ES-I3 (cell line): ENCODE data around the gene RTL1.

Experiments
- H3K36me3 ChIP-seq: 2 replicates; pipeline ENCODE4 v1.6.1; 2013; ENCODE audit warnings: mild to moderate bottlenecking, low read length, control low read depth, moderate library complexity; ENCODE audit not compliant: insufficient read depth
- H3K4me1 ChIP-seq: 2 replicates; pipeline ENCODE4 v1.6.1; 2013; ENCODE audit warnings: mild to moderate bottlenecking, control low read depth, low read length; ENCODE audit not compliant: insufficient read depth
- H3K9ac ChIP-seq: 2 replicates; pipeline ENCODE4 v1.6.1; 2013; ENCODE audit warnings: low read depth, mild to moderate bottlenecking, low read length, moderate library complexity
- H3K9me3 ChIP-seq: 2 replicates; pipeline ENCODE4 v1.6.1; 2013; ENCODE audit warnings: mild to moderate bottlenecking, low read length, moderate library complexity; ENCODE audit not compliant: control insufficient read depth, insufficient read depth

The RTL1 gene

GRCh38 chr14:100881211-100882025, 22.1 kb downstream of the RTL1 start:
- no peak overlapping the region for H3K9ac ChIP-seq
- H3K36me3 ChIP-seq = no peaks in the 10 kb centered on the region

GRCh38 chr14:100880271-100881101, 23.0 kb downstream of the RTL1 start:
- no peak overlapping the region for H3K9ac ChIP-seq
- H3K36me3 ChIP-seq = no peaks in the 10 kb centered on the region
- no peaks in the 10 kb centered on the region for H3K4me1 ChIP-seq
- H3K9me3 ChIP-seq = no peaks in the 10 kb centered on the region

More at GRCh38 chr14:100881211-100882025, 22.1 kb downstream of the RTL1 start:
- Histone ChIP-seq H3K9me3 (no peaks in the 10 kb centered on the region), H3K4me1 (no peaks in the 10 kb centered on the region)

- no peaks in the 10 kb centered on the region for H3K36me3 ChIP-seq
- no peak overlapping the region for H3K9ac ChIP-seq
- no peaks in the 10 kb centered on the region for H3K9me3 ChIP-seq
- H3K4me1 ChIP-seq = no peaks in the 10 kb centered on the region
These were observed 23.7 kb downstream of the RTL1 start for GRCh38 chr14:100879782-100880181.

DNA sequence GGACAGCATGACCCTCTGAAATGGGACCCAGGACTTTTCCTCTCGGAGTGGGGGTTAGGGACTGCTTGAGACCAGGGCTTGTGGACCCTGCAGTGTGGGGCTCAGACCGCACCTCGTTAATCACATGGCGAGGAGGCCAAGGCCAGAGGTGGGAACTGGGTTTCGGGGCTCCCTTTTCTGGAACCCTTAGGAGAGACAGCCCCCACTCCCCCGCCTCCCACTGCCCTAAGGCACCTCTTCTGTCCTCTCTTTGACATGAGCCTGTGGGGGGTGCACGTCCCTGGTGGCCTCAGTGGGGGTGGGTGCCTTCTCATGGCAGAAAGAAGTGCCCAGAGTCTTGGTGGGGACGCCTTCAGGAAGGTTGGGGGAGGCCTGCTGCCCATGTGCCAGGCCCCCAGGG, 24.3 kb downstream of the RTL1 start:
- H3K36me3 ChIP-seq = no peaks in the 10 kb centered on the region
- H3K9me3 ChIP-seq = no peaks in the 10 kb centered on the region
- no peaks in the 10 kb centered on the region for H3K4me1 ChIP-seq
- no peak overlapping the region for H3K9ac ChIP-seq

- Histone ChIP-seq H3K4me1 (no peaks in the 10 kb centered on the region), H3K9me3 (no peaks in the 10 kb centered on the region), H3K36me3 (no peaks in the 10 kb centered on the region), H3K9ac (no peak overlapping the region)
These were observed 25.0 kb downstream of the RTL1 start for GRCh38 chr14:100878271-100879146.

GRCh38 chr14:100875861-100876590, 27.5 kb downstream of the RTL1 start:
- H3K4me1 ChIP-seq = no peaks in the 10 kb centered on the region
- no peak overlapping the region for H3K9ac ChIP-seq
- H3K36me3 ChIP-seq = no peaks in the 10 kb centered on the region
- 0 out of 2 replicates have a peak, but pooled peaks cover 3% of the 10 kb centered on the region for H3K9me3 ChIP-seq

DNA sequence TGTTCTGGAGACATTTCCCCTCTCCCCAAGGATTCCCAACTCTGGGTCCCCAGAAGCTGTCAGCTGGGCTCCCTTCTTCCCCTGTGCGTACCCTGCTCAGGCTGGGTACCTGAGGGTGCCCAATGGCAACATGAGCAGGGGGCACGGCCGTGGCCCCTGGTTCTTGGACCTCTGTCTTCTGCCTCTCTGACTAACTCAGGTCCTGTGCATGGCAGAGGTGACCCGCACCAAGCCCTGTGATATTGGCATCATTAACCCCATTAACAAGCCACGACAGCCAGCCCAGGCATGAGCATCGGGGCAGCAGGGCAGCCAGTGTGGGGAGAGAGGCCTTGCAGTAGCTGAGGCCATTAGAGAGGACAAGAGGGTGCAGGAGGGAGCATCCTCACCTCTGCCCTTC, 28.4 kb downstream of the RTL1 start:
- H3K4me1 ChIP-seq = no peaks in the 10 kb centered on the region
- H3K9ac ChIP-seq = no peak overlapping the region
- no peaks in the 10 kb centered on the region for H3K36me3 ChIP-seq
- H3K9me3 ChIP-seq = 0 out of 2 replicates have a peak, but pooled peaks cover 3% of the 10 kb centered on the region

DNA sequence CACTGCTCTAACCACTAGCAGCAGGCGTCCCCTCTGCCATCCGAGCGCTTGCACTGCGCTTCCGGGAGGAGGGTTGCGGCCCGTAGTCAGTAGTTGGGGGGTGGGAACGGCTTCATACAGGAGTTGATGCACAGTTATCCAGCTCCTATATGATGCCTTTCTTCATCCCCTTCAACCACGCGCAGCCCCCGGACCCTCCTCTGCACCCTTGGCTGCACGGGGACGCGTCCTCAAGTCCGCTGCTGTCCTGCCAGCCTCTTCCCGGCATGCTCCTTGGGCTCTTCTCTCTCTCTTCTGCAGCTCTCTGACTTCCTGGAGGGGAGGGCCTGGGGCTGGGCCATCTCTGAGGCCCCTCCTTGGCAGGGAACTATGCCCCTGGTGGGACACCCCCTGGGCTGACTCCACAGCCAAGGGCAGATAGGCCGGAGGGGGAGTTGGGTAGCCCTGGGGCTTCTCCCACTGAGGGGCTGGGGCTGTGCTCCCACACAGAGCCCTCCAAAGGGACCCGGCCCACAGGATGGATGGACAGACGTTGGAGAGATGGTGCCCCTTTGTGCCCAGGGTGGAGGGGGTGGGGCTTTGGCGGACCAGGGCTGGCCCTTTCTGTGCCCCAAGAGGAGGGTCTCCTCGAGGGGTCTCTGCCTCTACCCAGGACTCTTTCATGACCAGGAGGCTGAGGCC, 29.0 kb downstream of the RTL1 start:
- Histone ChIP-seq H3K4me1 (no peaks in the 10 kb centered on the region), H3K9ac (no peak overlapping the region), H3K36me3 (no peaks in the 10 kb centered on the region), H3K9me3 (0 out of 2 replicates have a peak, but pooled peaks cover 3% of the 10 kb centered on the region)

- Histone ChIP-seq H3K4me1 (no peaks in the 10 kb centered on the region), H3K36me3 (no peaks in the 10 kb centered on the region), H3K9ac (no peak overlapping the region), H3K9me3 (0 out of 2 replicates have a peak, but pooled peaks cover 3% of the 10 kb centered on the region)
These were observed 29.5 kb downstream of the RTL1 start for GRCh38 chr14:100874051-100874410.

DNA sequence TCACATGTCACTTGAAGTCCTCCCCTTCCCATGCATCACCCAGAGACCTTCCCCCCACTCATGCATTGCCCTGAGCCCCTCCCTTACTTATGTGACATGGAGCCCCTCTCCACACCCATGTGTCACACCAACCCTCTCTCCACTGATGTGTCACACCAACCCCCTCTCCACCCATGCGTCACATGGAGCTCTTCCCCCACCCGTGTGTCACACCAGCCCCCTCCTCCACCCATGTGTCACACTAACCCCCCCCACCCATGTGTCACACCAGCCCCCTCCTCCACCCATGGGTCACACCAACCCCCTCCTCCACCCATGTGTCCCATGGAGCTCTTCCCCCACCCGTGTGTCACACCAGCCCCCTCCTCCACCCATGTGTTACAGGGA, 30.4 kb downstream of the RTL1 start:
- H3K9ac ChIP-seq = no peak overlapping the region
- no peaks in the 10 kb centered on the region for H3K4me1 ChIP-seq
- 0 out of 2 replicates have a peak, but pooled peaks cover 3% of the 10 kb centered on the region for H3K9me3 ChIP-seq
- H3K36me3 ChIP-seq = no peaks in the 10 kb centered on the region

DNA sequence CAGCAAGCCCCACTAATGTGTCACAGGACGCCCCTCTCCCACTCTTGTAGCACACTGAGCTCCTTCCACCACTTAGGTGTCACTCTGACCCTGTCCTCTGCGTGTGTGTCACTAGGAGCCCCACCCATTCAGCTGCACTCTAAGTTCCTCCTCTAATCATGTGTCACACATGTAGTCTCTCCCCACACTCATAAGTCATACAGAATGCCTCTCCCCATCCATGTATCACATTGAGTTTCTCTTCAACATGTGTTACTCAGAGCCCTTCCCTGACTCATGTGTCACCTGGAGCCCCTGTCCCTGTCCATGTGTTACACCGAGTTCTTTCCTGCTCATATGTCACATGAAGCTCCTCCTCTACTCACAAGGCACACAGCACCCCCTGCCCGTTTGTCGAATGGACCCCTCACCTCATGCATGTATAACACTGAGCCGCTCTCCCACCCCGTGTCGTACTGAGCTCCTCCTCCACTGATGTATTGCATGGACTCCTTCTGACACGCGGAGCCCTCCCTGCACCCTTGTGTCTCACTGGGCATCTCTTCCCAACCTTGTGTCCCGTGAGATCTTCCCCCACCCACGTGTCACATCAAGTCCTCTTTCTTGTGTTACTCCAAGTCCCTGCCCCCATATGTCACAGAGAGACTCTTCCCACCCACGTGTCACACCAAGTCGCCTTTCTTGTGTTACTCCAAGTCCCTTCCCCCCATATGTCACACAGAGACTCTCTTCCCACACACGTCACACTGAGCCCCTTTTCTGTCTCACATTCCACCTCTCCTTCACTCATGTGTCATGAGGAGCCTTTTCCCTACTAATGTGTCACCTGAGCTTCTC, 31.0 kb downstream of the RTL1 start:
- no peaks in the 10 kb centered on the region for H3K36me3 ChIP-seq
- no peak overlapping the region for H3K9ac ChIP-seq
- H3K4me1 ChIP-seq = no peaks in the 10 kb centered on the region
- 0 out of 2 replicates have a peak, but pooled peaks cover 3% of the 10 kb centered on the region for H3K9me3 ChIP-seq

- Histone ChIP-seq H3K4me1 (no peaks in the 10 kb centered on the region), H3K9me3 (0 out of 2 replicates have a peak, but pooled peaks cover 3% of the 10 kb centered on the region), H3K36me3 (no peaks in the 10 kb centered on the region), H3K9ac (no peak overlapping the region)
These were observed 32.0 kb downstream of the RTL1 start for GRCh38 chr14:100871234-100872186.
